ENCODE data around the gene C10orf90.

DNA sequence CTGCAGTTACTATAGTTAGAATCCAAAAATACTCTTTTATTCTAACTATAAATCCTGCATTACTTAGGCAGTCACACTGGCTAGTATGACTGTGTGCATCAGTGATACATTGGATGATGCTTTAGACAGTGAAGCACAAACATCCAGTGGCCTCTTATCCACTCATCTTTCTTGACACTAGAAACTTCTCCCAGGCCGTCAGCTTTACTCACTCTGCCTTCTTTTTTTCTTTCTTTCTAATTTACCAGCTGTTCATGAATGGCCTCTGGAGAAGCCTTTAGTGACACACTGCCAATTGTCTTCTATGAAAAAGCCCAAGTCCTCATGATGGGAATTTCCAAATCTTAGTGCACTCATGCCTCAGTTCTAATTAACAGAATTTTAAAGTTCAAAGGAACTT lies 26.2 kb upstream of the C10orf90 start:
- TF ChIP-seq POLR2AphosphoS5 (IDR thresholded peaks at IDR 0.05; ENCODE audit: low read depth) = no peak
- TF ChIP-seq, protein P1, sequence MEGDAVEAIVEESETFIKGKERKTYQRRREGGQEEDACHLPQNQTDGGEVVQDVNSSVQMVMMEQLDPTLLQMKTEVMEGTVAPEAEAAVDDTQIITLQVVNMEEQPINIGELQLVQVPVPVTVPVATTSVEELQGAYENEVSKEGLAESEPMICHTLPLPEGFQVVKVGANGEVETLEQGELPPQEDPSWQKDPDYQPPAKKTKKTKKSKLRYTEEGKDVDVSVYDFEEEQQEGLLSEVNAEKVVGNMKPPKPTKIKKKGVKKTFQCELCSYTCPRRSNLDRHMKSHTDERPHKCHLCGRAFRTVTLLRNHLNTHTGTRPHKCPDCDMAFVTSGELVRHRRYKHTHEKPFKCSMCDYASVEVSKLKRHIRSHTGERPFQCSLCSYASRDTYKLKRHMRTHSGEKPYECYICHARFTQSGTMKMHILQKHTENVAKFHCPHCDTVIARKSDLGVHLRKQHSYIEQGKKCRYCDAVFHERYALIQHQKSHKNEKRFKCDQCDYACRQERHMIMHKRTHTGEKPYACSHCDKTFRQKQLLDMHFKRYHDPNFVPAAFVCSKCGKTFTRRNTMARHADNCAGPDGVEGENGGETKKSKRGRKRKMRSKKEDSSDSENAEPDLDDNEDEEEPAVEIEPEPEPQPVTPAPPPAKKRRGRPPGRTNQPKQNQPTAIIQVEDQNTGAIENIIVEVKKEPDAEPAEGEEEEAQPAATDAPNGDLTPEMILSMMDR (IDR thresholded peaks at IDR 0.05; ENCODE audit: insufficient read depth, low read length) = no peak
- no peak for TF ChIP-seq GABPA (IDR thresholded peaks at IDR 0.05; ENCODE audit: low read depth)
- TF ChIP-seq, protein P2, sequence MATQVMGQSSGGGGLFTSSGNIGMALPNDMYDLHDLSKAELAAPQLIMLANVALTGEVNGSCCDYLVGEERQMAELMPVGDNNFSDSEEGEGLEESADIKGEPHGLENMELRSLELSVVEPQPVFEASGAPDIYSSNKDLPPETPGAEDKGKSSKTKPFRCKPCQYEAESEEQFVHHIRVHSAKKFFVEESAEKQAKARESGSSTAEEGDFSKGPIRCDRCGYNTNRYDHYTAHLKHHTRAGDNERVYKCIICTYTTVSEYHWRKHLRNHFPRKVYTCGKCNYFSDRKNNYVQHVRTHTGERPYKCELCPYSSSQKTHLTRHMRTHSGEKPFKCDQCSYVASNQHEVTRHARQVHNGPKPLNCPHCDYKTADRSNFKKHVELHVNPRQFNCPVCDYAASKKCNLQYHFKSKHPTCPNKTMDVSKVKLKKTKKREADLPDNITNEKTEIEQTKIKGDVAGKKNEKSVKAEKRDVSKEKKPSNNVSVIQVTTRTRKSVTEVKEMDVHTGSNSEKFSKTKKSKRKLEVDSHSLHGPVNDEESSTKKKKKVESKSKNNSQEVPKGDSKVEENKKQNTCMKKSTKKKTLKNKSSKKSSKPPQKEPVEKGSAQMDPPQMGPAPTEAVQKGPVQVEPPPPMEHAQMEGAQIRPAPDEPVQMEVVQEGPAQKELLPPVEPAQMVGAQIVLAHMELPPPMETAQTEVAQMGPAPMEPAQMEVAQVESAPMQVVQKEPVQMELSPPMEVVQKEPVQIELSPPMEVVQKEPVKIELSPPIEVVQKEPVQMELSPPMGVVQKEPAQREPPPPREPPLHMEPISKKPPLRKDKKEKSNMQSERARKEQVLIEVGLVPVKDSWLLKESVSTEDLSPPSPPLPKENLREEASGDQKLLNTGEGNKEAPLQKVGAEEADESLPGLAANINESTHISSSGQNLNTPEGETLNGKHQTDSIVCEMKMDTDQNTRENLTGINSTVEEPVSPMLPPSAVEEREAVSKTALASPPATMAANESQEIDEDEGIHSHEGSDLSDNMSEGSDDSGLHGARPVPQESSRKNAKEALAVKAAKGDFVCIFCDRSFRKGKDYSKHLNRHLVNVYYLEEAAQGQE (IDR thresholded peaks at IDR 0.05; ENCODE audit: insufficient replicate concordance, low read depth) = no peak
- no peak for TF ChIP-seq SPI1 (IDR thresholded peaks at IDR 0.05; ENCODE audit: borderline replicate concordance, low read depth)

Data from HL-60 (cell line).